Vagina (tissue), 2 donors: Measurements from ENCODE around the gene PLA2R1.

ENCODE experiments used
- CTCF ChIP-seq, 3 experiments: fragments of 450-650 bp in 2 of 3; fragments of 200-600 bp in 1 of 3; sonication (generic) in 1 of 3; IDR thresholded peaks; one replicate each; pipeline ENCODE4 v1.5.1; 2017 to 2019; ENCODE audit warnings: antibody characterized with exemption in 3 of 3, mild to moderate bottlenecking in 2 of 3, moderate library complexity in 2 of 3
- POLR2A ChIP-seq, 2 donors: fragments of 450-650 bp; IDR thresholded peaks; one replicate each; pipeline ENCODE4 v1.6.1; 2017; ENCODE audit warnings: antibody characterized with exemption in 2 of 2, mild to moderate bottlenecking in 2 of 2, moderate library complexity in 2 of 2

GRCh38 chr2:160042054-160042453, 20.4 kb downstream of the PLA2R1 start:
- TF ChIP-seq CTCF (IDR thresholded peaks at IDR 0.05): no peak
- no peak for TF ChIP-seq POLR2A (IDR thresholded peaks at IDR 0.05)
